GM12892 (cell line): ENCODE measurements around the gene CHKA.

Source experiments
- DNase-seq: peaks from one replicate; pipeline ENCODE4 v3.0.0; 2011; ENCODE audit not compliant: insufficient read length
- FAIRE-seq: peaks from 2 replicates; lab custom pipeline; 2011; peaks lifted over from hg19 to GRCh38; lab: Jason Lieb, UNC
- POLR2A ChIP-seq: IDR thresholded peaks from 2 replicates; pipeline ENCODE4 v1.6.1; 2011; ENCODE audit warnings: low read depth, low read length, control low read depth
- POLR2AphosphoS5 ChIP-seq: IDR thresholded peaks from 2 replicates; pipeline ENCODE4 v1.6.1; 2011; ENCODE audit warnings: low read depth, low read length, control low read depth
- TAF1 ChIP-seq: IDR thresholded peaks from 2 replicates; pipeline ENCODE4 v1.6.1; 2011; ENCODE audit warnings: low read depth, mild to moderate bottlenecking, control low read depth, low read length, borderline replicate concordance

CHKA gene

DNA sequence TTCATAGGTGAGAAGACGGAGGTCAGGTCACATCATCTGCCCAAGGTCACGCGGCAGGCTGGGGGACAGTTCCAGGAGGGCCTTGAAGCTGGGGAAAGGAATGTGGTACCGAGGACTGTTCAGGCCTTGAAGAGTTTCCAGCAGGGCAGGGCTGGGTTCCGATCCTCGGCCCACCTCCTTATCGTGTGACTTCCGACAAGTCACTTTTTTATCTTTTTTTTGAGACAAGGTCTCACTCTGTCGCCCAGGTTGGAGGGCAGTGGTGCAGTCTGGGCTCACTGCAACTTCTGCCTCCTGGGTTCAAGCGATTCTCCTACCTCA, 90.1 kb downstream of the CHKA start:
- TF ChIP-seq POLR2AphosphoS5 (no peak), TAF1 (no peak), POLR2A (no peak)
- FAIRE-seq (no peak), DNase-seq (no peak)

DNA sequence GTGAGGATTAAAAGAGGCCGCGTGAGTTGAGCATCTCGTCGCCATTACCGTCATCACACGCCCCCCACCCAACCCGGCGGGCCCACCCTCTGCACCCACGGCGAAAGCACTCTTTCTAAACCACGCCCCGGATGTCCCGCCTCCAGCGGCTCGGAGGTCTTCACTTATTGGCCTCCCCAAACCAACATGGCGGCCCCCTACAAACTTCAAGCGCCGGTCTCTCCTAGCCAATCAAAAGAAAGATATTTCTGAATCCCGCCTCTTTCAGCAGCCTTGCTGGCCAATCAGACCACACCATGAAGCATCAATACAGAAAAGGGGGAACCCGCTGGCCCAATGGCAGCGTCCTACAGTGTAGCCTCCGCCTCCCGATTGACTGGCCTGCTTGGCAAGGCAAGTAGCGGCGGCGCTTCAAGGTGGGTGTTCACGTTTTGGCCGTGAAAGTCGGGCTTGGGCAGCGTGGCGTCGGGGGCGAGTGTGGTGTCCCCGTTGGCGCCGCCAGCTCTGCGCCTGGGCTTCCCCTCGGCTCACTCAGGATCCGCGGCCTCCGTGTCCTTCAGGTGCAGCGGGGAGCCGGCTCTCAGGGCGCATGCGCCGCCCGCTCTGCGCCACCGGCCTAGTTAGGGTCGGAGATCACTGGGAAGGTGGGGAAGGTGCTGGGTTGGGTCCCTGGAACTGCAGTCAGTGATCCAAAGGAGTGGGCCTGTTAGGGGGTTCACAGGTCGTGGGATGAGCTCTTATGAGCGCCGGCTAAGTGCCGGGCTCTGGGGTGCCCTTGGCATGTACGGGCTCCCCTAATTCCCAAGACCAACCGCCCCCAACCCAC, 90.7 kb downstream of the CHKA start, which contains the start of gene NDUFS8:
TSS of gene NDUFS8 (plus strand) at position 364 of the 826 bp plus-strand sequence. CDS start 1,471 bp downstream, outside the sequence.
- TF ChIP-seq TAF1 (0 out of 2 replicates have a peak, but pooled peaks have one; percentile 11), POLR2A (peak; percentile 83; the same call in 1 of the 2 replicates), POLR2AphosphoS5 (peak; percentile 86)
- FAIRE-seq (peak; percentile 100), DNase-seq (peak; percentile 99)

DNA sequence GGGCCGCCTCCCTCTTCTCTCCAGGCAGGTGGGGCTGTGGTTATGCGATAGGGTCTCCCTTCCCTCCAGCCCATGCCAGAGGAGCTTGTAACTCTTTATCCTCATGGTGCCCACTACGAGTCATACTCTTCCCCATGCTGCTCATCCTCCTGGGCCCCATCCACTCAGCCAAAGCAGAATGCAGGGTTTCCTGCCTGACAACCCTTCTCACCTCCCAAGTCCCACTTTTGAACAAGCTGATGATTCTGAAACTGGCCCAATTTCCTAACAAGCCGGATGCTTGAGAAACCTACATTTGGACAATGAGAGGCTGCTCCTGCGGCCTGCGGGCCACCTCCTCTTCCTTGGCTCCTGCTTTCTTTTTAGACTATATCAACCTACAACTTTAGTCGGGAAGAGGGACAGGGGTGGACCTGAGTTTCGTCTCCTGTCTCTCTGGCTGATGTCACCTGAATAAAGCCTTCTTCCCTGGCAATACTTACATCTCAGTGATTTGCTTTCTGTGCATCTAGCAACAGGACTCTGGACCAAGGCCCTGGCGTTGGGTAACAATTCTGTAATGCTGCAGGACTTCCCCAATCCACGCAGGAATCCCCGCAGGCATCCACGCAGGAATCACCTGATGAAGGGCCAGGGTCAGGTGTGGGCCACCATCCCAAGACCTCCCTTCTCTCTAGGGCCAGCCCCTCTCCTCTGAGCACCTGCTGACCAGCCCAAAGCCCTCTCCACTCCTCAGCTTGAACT, 92.2 kb downstream of the CHKA start:
- FAIRE-seq = peak; percentile 61
- no peak for DNase-seq
- no peak for TF ChIP-seq TAF1
- no peak for TF ChIP-seq POLR2AphosphoS5
- TF ChIP-seq POLR2A = no peak

- no peak for FAIRE-seq
- TF ChIP-seq POLR2A (no peak), TAF1 (no peak), POLR2AphosphoS5 (no peak)
Observed at GRCh38 chr11:68027667-68028066, 93.5 kb downstream of the CHKA start.

GRCh38 chr11:68026391-68027105, 94.6 kb downstream of the CHKA start:
- FAIRE-seq = no peak
- TF ChIP-seq POLR2AphosphoS5 (no peak), POLR2A (no peak), TAF1 (no peak)
- DNase-seq = no peak

More at GRCh38 chr11:68027667-68028066, 93.5 kb downstream of the CHKA start:
- no peak for DNase-seq

GRCh38 chr11:68025047-68025446, 96.1 kb downstream of the CHKA start:
- FAIRE-seq (no peak), DNase-seq (no peak)
- TF ChIP-seq POLR2A (no peak), TAF1 (no peak), POLR2AphosphoS5 (no peak)

- FAIRE-seq (no peak), DNase-seq (no peak)
- TF ChIP-seq POLR2AphosphoS5 = no peak
- TF ChIP-seq TAF1 = no peak
- TF ChIP-seq POLR2A = no peak
Observed at GRCh38 chr11:68024508-68024907, 96.7 kb downstream of the CHKA start.

DNA sequence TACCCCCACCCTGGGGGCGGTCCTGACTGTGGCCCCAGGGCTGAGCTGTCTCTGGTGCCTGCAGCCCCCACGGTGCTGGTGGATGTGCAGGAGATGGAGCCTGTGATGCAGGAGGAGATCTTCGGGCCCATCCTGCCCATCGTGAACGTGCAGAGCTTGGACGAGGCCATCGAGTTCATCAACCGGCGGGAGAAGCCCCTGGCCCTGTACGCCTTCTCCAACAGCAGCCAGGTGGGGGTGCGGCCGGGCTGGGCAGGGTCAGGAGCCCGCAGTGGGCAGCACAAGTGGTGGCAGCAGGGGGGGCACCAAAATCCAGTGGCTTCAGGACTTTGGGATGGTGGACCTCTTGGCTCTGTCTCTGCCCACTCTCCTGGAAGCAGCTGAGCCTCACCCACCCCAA, 98.7 kb downstream of the CHKA start:
- DNase-seq (no peak), FAIRE-seq (no peak)
- TF ChIP-seq POLR2AphosphoS5 = no peak
- no peak for TF ChIP-seq TAF1
- no peak for TF ChIP-seq POLR2A

DNA sequence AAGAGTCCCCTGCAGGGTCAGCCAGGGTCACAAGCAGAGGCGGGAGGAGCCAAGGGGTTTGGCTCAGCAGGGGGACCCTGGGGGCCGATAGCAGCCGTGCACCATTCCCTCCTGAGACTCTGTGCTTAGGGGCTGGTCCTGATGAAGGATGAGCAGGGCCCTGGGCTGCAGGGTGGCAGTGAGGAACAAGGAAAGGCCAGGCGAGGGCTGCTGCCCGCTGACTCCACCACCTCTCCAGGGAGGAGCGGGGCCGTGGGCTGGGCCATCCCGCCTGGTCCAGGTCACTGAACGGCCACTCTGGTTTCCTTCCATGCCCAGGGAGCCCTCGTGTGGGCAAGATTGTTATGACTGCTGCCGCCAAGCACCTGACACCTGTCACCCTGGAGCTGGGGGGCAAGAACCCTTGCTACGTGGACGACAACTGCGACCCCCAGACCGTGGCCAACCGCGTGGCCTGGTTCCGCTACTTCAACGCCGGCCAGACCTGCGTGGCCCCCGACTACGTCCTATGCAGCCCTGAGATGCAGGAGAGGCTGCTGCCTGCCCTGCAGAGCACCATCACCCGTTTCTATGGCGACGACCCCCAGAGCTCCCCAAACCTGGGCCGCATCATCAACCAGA, 99.9 kb downstream of the CHKA start:
- FAIRE-seq (peak; percentile 87), DNase-seq (no peak)

DNA sequence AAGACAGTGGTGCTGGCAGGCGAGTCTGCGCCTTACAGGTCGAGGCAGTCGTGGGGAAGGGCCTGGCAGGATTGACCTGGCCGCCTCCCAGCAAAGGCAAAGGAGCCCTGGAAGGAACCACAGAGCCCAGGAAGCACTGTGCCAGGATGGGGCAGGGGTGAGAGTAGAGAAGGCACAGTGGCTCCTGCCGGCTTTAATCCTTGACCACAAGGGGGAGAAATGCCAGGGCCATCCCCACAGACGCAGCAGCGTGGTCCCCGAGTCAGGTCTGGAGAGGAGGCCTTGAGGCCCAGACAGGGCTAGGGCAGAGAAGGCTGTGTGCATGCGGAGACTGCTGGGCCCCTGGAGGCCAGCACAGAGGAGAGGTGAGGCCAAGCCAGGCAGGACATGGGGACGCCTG, 100.6 kb downstream of the CHKA start:
- DNase-seq = no peak
- no peak for FAIRE-seq
- TF ChIP-seq POLR2A (no peak), TAF1 (no peak), POLR2AphosphoS5 (no peak)

More for the DNA sequence above, 99.9 kb downstream of the CHKA start:
- TF ChIP-seq POLR2A (no peak), POLR2AphosphoS5 (no peak), TAF1 (no peak)
